GM18520 (cell line): ENCODE results near the gene FOXD4L4.
"Not testable (repeated sequence)": the region's sequence is repeated elsewhere in the genome, so short reads cannot be mapped to it uniquely, and the experiment has no call there.

Source experiments
- ATAC-seq: cut with Tn5 transposase; IDR thresholded peaks from one replicate; pipeline ENCODE4 v1.9.1; 2021; ENCODE audit not compliant: unreplicated experiment

The FOXD4L4 gene

DNA sequence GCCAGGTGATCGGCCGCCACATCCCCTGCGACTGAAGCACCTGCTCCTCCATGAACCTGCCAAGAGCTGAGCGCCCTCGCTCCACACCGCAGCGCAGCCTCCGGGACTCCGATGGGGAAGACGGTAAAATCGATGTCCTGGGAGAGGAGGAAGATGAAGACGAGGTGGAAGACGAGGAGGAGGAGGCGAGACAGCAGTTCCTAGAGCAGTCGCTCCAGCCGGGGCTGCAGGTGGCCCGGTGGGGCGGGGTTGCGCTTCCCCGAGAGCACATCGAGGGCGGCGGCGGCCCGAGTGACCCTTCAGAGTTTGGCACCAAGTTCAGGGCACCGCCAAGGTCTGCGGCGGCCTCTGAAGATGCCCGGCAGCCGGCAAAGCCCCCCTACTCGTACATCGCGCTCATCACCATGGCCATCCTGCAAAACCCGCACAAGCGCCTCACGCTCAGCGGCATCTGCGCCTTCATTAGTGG, at the start of gene FOXD4L4:
Gene FOXD4L4 (plus strand): TSS at position 51 of the 469 bp plus-strand sequence. CDS start 0 bp downstream, at position 51.
- not testable (repeated sequence) for ATAC-seq

GRCh38 chr9:65703550-65703949, 33.4 kb upstream of the FOXD4L4 start:
- not testable (repeated sequence) for ATAC-seq

- not testable (repeated sequence) for ATAC-seq
Observed at GRCh38 chr9:65714445-65714844, 22.5 kb upstream of the FOXD4L4 start.

DNA sequence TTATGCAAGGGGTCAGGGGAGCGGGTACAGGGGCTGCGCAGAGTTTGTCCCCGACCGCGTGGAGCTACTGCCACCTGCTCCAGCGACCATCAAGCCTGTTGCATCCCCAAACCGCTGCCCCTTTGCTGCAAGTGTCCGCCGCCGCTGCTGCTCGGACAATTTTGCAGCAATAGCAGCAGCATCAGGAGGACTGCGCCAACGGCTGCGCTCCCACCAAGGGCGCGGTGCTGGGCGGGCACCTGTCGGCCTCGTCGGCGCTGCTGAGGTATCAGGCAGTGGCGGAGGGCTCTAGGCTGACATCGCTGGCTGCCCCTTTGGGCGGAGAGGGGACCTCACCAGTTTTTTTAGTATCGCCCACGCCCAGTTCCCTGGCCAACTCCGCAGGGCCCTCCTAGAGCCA, 1.2 kb downstream of the FOXD4L4 start:
- not testable (repeated sequence) for ATAC-seq
